ENCODE results near the gene ATP9A. TPM values are rescaled to one million over a fixed set of nuclear protein-coding genes. Genes with fewer than 3 reads are reported as not detected.

Gene ATP9A
- total and polyA plus RNA-seq, 2 of the 8 experiments (the other 6 are each of a cell fraction or from before 2014, with no cell fraction given) = 5.0 to 6.4 TPM

- TF ChIP-seq CTBP2 (IDR thresholded peaks at IDR 0.05; ENCODE audit: borderline replicate concordance, insufficient read depth, insufficient read length, low read length) (no peak), EP300 (IDR thresholded peaks at IDR 0.05; ENCODE audit: borderline replicate concordance in 1 of 2, low read depth in 2 of 2, low read length in 2 of 2) (no peak), MAFK (IDR thresholded peaks at IDR 0.05; ENCODE audit: low read depth, low read length) (no peak), ZNF274 (IDR thresholded peaks at IDR 0.05; ENCODE audit: borderline replicate concordance, extremely low read depth, low read length) (no peak), FOSL1 (IDR thresholded peaks at IDR 0.05; ENCODE audit: insufficient read depth, low read depth, low read length) (no peak)
- TF ChIP-seq, protein P1, sequence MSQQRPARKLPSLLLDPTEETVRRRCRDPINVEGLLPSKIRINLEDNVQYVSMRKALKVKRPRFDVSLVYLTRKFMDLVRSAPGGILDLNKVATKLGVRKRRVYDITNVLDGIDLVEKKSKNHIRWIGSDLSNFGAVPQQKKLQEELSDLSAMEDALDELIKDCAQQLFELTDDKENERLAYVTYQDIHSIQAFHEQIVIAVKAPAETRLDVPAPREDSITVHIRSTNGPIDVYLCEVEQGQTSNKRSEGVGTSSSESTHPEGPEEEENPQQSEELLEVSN (IDR thresholded peaks at IDR 0.05) = no peak
These were observed 18.5 kb downstream of the ATP9A start (continued) for GRCh38 chr20:51749674-51750036.

All from H1 (cell line).